ENCODE measurements around the gene RAB4A.

RAB4A gene

GRCh38 chr1:229342656-229343569 lies 72.0 kb downstream of the RAB4A start, which contains the start of gene CCSAP:
Gene CCSAP, minus strand, starts transcription at chr1:229343047. Its CDS starts 582 bp downstream, at chr1:229342465.
- Histone ChIP-seq H3K27me3 (replicated peaks) (no peaks in the 10 kb centered on the region), H3K4me3 (ENCODE audit: low read depth, low read length) (peak within 1 kb of the TSS; percentile 77), H3K36me3 (replicated peaks) (no peaks in the 10 kb centered on the region), H3K27ac (peak within 1 kb of the TSS; percentile 14)
- no peak for TF ChIP-seq CTCF (IDR thresholded peaks at IDR 0.05; ENCODE audit: low read depth, low read length, missing control alignments)
- in situ Hi-C loops (cut with HindIII; ENCODE audit: low pct_ligation_motif_present, low sequenced_read_pairs): no loop called here
- no peak for DNase-seq

- no peak overlapping the region for H3K4me3 ChIP-seq (ENCODE audit: low read depth, low read length)
- H3K27ac ChIP-seq: no peak overlapping the region
- no peak for TF ChIP-seq CTCF (IDR thresholded peaks at IDR 0.05; ENCODE audit: low read depth, low read length, missing control alignments)
- in situ Hi-C loops (cut with HindIII; ENCODE audit: low pct_ligation_motif_present, low sequenced_read_pairs): no loop called here
- H3K36me3 ChIP-seq (replicated peaks): no peaks in the 10 kb centered on the region
- no peak for DNase-seq
- peaks cover 1% of the 10 kb centered on the region for H3K27me3 ChIP-seq (replicated peaks)
Observed at GRCh38 chr1:229344139-229344538, 73.2 kb downstream of the RAB4A start.

GRCh38 chr1:229344937-229345684 lies 74.2 kb downstream of the RAB4A start:
- no peak for TF ChIP-seq CTCF (IDR thresholded peaks at IDR 0.05; ENCODE audit: low read depth, low read length, missing control alignments)
- Histone ChIP-seq H3K4me3 (ENCODE audit: low read depth, low read length) (no peak overlapping the region), H3K36me3 (replicated peaks) (no peaks in the 10 kb centered on the region), H3K27me3 (replicated peaks) (peaks cover 1% of the 10 kb centered on the region), H3K27ac (no peak overlapping the region)
- DNase-seq: no peak
- in situ Hi-C loops (cut with HindIII; ENCODE audit: low pct_ligation_motif_present, low sequenced_read_pairs): no loop called here

- Histone ChIP-seq H3K27me3 (replicated peaks) (peaks cover 1% of the 10 kb centered on the region), H3K36me3 (replicated peaks) (no peaks in the 10 kb centered on the region), H3K4me3 (ENCODE audit: low read depth, low read length) (no peak overlapping the region), H3K27ac (no peak overlapping the region)
- TF ChIP-seq CTCF (IDR thresholded peaks at IDR 0.05; ENCODE audit: low read depth, low read length, missing control alignments): no peak
- DNase-seq: no peak
- in situ Hi-C loops (cut with HindIII; ENCODE audit: low pct_ligation_motif_present, low sequenced_read_pairs): no loop called here
Observed at GRCh38 chr1:229347528-229347927, 76.6 kb downstream of the RAB4A start.

- TF ChIP-seq CTCF (IDR thresholded peaks at IDR 0.05; ENCODE audit: low read depth, low read length, missing control alignments): no peak
- no peaks in the 10 kb centered on the region for H3K36me3 ChIP-seq (replicated peaks)
- in situ Hi-C loops (cut with HindIII; ENCODE audit: low pct_ligation_motif_present, low sequenced_read_pairs): no loop called here
- H3K27me3 ChIP-seq (replicated peaks): peaks cover 1% of the 10 kb centered on the region
- H3K4me3 ChIP-seq (ENCODE audit: low read depth, low read length): no peak overlapping the region
- DNase-seq: no peak
- H3K27ac ChIP-seq: no peak overlapping the region
Observed at GRCh38 chr1:229349463-229350385, 78.8 kb downstream of the RAB4A start.

Data from brain microvascular endothelial cell (primary cell).